ENCODE measurements around the gene RFFL. TPM values are rescaled to one million over a fixed set of nuclear protein-coding genes. Genes with fewer than 3 reads are reported as not detected.

RFFL gene
- total and polyA plus RNA-seq, 9 of the 15 experiments (the other 6 are each of a cell fraction or from before 2014, with no cell fraction given) = 3.4 to 18.1 (median 12.8) TPM

GRCh38 chr17:35088881-35089585, 25.5 kb upstream of the RFFL start (continued):
- TF ChIP-seq CTCF (IDR thresholded peaks at IDR 0.05 in 2 of 3, conservative IDR thresholded peaks at IDR 0.05 in 1 of 3; ENCODE audit: insufficient read depth in 2 of 3, low read depth in 1 of 3, low read length in 3 of 3) = peak; percentile 79 to 97 (median 87)
- TF ChIP-seq GABPA (tag; conservative IDR thresholded peaks at IDR 0.05; ENCODE audit: low read depth) = peak; percentile 64
- no peak for TF ChIP-seq ZNF224 (CRISPR knock-in tag; IDR thresholded peaks at IDR 0.05)
- TF ChIP-seq KLF6 (CRISPR knock-in tag; IDR thresholded peaks at IDR 0.05; ENCODE audit: borderline replicate concordance) = no peak
- TF ChIP-seq MAFG (tag; conservative IDR thresholded peaks at IDR 0.05) = no peak
- no peak for TF ChIP-seq ZNF511 (CRISPR knock-in tag; IDR thresholded peaks at IDR 0.05)
- peak; percentile 73 for TF ChIP-seq L3MBTL2 (IDR thresholded peaks at IDR 0.05)
- no peak; the same call in 1 of the 2 replicates for TF ChIP-seq CBX1 (IDR thresholded peaks at IDR 0.05; ENCODE audit: low read depth)
- peak; percentile 75 for TF ChIP-seq RBFOX2 (IDR thresholded peaks at IDR 0.05; ENCODE audit: low read depth, low read length)
- no peak for TF ChIP-seq E2F8 (IDR thresholded peaks at IDR 0.05; ENCODE audit: low read depth, partially characterized antibody)
- no peak for TF ChIP-seq C11orf30 (IDR thresholded peaks at IDR 0.05; ENCODE audit: low read depth)
- TF ChIP-seq E2F4 (CRISPR knock-in tag; IDR thresholded peaks at IDR 0.05; ENCODE audit: low read depth) = no peak
- no peak for TF ChIP-seq ILF3 (IDR thresholded peaks at IDR 0.05; ENCODE audit: borderline replicate concordance)
- peak; percentile 53 for TF ChIP-seq CREM (IDR thresholded peaks at IDR 0.05; ENCODE audit: low read depth)
- no peak for TF ChIP-seq ZNF354B (CRISPR knock-in tag; IDR thresholded peaks at IDR 0.05)
- TF ChIP-seq CXXC5 (CRISPR knock-in tag; IDR thresholded peaks at IDR 0.05) = peak; percentile 81
- peak; percentile 50; the same call in 1 of the 2 replicates for TF ChIP-seq PHF8 (IDR thresholded peaks at IDR 0.05; ENCODE audit: borderline replicate concordance, low read length)
- TF ChIP-seq ELK1 (CRISPR knock-in tag; IDR thresholded peaks at IDR 0.05) = no peak

All from K562 (cell line).